Activated T-helper 1 cell treated with anti-CD3 and anti-CD28 coated beads, Interleukin-2, amount 50 U/mL, for 16 hours (primary cell): ENCODE data around the gene SLC5A5.
A peak's percentile ranks its signal among the peaks of the same experiment; 100 is the strongest.
"Not testable (repeated sequence)": the region's sequence is repeated elsewhere in the genome, so short reads cannot be mapped to it uniquely, and the experiment has no call there.

Experiments
- DNase-seq, 2 donors: peaks; one replicate each; pipeline ENCODE4 v3.0.0-alpha.2; 2020; ENCODE audit warnings: low read depth in 1 of 2, low spot score in 1 of 2

The SLC5A5 gene

DNA sequence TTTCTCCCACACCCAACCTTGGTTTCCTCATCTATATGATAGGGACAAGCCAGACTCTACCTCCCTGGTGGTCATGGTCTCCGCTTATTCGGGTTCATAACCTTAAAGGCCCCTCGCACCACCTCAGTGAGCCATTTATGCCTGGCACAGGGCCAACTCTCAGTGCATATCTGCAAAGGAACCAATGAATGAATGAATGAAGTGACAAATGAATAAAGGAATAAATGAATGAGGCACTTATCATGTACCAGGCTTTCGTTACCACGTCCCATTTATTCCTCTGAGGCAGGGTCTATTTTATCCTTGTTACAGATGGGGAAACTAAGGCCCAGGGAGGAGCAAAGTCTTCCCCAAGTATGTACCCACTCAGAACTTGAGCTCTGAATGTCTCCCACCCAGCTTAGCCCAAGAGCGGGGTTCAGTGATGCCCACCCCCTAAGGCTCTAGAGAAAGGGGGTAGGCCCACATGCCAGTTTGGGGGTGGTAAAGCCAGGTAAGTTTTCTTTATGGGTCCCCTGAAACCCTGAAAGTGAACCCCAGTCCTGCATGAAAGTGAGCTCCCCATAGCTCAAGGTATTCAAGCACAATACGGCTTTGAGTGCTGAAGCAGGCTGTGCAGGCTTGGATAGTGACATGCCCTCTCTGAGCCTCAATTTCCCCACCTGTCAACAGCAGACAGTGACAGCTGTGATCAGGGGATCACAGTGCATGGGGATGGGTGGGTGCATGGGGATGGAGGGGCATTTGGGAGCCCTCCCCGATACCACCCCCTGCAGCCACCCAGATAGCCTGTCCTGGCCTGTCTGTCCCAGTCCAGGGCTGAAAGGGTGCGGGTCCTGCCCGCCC is 490 bp upstream of the SLC5A5 start:
- no peak for DNase-seq

- no peak for DNase-seq
Observed at GRCh38 chr19:17872251-17873001, 681 bp downstream of the SLC5A5 start.

DNA sequence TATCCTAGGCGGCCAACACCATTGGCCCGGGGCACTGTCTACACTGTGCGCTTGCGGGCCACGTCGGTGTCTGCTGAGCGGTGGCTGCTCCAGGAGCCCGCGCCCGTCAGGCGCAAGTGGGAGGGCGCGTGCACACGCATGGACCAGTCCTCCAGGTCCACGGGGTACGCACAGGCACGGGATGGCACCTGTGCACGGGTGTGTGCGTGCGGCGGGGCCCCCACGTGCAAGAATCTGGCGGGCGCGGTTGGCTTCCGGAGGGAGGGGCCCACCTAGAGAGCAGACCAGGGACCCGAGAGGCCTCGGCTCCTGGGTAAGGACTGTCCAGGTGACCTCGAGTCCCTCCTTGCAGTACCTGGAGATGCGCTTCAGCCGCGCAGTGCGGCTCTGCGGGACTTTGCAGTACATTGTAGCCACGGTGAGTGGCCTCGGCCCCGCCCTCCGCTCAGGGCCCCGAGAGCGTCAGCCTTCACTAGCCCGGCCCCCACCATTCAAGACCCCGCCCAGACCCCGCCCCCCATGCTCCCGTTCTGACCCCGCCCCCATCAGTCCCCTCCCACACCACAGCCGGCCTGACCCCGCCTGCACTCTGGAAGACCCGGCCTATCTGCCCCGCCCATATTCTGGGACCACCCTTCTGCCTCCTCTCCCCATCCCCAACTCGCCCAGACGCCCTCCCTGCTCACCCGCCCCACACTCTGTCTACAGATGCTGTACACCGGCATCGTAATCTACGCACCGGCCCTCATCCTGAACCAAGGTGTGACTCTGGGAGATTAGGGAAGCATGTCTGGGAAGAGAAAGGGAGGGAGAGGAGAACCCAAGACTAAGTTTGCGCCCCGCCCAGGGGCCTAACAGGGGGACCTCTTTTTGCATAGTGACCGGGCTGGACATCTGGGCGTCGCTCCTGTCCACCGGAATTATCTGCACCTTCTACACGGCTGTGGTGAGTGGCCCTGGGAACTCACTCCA is 2.3 kb downstream of the SLC5A5 start:
- peak; percentile 41 to 46 for DNase-seq

GRCh38 chr19:17874758-17875135 is 3.0 kb downstream of the SLC5A5 start:
- DNase-seq: no peak

DNA sequence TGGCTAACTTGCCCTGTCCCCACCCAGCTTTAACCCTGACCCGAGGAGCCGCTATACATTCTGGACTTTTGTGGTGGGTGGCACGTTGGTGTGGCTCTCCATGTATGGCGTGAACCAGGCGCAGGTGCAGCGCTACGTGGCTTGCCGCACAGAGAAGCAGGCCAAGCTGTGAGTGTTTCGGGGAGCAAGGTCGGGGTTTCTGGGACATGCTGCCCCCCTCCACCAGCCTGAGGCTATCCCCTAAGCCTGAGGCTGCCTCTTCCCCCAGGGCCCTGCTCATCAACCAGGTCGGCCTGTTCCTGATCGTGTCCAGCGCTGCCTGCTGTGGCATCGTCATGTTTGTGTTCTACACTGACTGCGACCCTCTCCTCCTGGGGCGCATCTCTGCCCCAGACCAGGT is 6.0 kb downstream of the SLC5A5 start:
- DNase-seq: no peak

DNA sequence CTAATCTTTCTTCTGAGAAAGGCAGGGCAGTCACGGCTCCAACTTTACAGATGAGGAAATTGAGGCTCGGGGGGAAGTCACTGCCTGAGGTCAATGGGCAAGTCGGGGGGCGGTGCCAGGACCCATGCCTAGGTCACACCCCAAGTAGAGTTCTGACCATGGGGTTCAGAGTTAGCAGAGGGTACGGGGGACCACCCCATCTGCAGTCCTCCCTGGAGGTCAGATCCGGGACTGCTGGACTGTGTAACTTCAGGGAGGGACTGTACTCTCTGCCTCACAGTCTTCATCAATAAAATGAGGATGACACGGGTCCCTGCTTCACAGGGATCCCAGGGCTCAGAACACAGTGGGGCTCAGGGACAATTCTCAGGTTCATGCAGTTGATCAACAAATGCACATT is 7.7 kb downstream of the SLC5A5 start:
- DNase-seq: no peak

GRCh38 chr19:17881701-17882100 is 10.0 kb downstream of the SLC5A5 start:
- no peak for DNase-seq

GRCh38 chr19:17883627-17884410 is 12.1 kb downstream of the SLC5A5 start:
- DNase-seq: no peak

DNA sequence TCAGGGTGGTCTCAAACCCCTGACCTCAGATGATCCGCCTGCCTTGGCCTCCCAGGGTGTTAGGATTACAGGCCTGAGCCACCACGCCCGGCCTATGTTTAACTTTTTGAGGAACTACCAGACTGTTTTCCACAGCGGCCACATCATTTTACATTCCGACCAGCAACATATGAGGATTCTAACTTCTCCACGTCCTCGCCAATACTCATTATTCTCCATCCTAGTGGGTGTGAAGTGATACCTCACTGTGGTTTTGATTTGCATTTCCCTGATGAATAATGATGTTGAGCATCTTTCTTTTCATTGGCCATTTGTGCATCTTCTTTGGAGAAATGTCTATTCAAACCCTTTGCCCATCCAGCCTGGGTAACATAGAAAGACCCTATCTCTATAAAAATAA is 14.8 kb downstream of the SLC5A5 start:
- no peak for DNase-seq

- not testable (repeated sequence) for DNase-seq
Observed at GRCh38 chr19:17887221-17887620, 15.5 kb downstream of the SLC5A5 start.

DNA sequence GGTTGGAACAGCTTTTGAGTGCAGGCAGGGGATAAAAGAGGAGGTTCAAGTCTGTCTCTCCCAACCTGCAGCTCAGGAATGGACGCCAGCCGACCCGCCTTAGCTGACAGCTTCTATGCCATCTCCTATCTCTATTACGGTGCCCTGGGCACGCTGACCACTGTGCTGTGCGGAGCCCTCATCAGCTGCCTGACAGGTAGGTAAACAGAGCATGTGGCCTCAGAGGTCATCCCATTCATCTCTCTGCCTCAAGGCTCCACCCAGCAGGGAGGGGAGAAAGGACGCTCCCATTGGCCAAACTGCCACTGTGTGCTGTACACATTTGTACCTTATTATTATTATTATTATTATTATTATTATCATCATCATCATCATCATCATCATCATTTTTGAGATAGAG is 16.5 kb downstream of the SLC5A5 start:
- DNase-seq: no peak

DNA sequence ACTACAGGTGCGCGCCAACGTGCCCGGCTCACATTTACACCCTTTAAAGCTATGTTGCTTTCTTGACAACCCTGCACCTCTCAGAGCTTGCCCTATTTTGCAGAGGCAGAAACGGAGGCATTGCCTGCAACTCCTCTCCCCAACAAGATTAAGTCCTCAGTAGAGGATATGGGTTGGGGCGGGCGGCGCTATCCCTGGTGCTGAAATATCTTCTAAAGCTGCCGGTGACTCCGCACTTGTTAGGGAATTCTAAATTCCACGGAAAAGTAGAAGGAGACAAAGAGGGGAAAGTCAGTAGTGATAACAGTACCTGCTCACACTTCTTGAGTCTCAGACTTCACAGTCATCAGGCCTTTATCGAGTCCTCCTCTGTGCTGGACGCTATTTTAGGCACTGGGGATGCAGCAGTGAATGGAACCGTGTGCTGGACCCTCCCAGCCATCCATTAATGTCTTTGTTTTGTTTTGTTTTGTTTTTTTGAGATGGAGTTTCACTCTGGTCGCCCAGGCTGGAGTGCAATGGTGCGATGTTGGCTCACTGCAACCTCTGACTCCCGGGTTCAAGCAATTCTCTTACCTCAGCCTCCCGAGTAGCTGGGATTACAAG is 18.0 kb downstream of the SLC5A5 start:
- DNase-seq: no peak

DNA sequence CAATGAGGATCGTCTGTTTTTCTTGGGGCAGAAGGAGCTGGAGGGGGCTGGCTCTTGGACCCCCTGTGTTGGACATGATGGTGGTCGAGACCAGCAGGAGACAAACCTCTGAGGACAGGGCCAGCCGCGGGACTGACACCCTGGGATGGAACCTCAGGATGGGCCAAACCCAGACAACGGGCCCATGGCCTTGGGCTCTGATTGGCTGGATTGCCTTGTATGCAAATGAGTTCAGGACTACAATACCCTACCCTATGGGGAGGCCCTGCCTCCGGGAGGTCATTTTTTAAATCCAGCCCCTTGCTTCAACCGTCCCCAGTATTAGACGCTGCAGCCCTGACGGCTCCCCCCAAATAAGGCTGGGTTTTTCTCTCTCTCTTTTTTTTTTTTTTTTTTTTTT is 22.0 kb downstream of the SLC5A5 start:
- no peak for DNase-seq

DNA sequence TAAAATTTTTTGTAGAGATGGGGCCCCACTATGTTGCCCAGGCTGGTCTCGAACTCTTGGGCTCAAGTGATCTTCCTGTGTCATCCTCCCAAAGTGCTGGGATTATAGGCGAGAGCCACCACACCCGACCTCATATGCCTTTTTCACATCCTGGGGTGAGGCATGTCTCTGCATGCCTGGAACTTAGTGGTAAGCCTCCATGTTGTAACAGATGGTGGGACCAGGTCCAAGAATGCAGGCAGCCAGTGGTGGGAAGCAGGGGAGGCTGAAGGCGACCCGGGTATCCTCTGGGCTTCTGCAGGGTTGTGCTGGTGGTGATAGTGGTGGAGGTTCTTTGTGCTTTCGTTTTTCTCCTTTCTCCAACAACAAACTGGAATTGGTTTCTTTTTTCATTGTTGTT is 31.0 kb downstream of the SLC5A5 start:
- DNase-seq: no peak

DNA sequence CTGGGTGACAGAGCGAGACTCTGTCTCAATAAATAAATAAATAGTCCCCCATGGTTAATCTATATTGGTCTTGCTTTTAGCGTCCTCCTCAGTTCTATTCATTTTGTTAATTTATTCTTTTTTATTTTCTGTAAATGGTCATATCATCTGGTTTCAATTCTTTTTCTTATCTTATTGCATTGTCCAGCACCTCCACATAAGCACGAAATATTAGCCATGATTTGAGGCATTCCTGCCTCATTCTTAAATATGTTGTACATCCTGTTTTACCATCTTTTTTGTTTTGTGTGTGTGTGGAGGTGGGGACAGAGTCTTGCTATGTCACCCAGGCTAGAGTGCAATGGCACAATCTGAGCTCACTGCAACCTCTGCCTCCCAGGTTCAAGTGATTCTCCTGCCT is 36.5 kb downstream of the SLC5A5 start:
- DNase-seq: no peak

DNA sequence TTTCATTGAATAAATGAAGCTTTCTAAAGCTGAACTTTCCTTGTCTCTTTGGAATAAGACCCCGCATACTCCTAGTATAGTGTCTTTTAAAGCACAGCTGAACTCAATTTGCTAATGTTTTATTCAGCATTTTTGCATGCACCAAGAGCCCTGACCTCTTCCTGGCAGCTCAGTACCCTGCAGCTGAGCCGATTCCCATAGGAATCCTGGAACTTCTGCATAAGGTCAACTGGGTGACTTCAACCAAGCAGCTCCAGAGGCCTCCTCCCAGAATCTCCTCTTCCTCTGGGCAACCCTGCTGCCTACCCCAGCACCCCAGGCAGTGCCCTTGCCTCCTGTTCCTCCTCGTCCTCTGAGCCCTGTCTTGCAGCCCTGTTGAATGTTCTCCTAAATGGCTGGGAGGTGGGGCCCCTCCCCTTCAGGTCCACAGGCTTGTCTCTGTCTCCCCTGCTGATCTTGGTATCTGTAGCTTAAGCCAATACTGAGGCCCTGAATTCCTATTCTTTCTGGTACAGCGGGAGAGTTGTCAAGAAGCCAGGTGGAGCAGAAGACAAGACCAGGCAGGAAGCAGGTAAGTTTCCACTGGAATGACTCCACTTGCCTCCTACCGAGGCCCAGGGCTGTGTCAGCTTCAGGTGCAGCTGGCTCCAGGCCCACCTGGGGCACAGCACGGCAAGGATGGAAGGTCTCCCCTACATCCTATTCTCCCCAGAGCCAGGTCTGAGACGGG is 37.4 kb downstream of the SLC5A5 start:
- no peak for DNase-seq

GRCh38 chr19:17910791-17911360 is 39.1 kb downstream of the SLC5A5 start:
- no peak for DNase-seq

GRCh38 chr19:17915940-17916593 is 44.3 kb downstream of the SLC5A5 start:
- no peak for DNase-seq

- not testable (repeated sequence) for DNase-seq
Observed at GRCh38 chr19:17918151-17918550, 46.4 kb downstream of the SLC5A5 start.
